ENCODE data around the gene IRF1.

IRF1 gene

GRCh38 chr5:132480893-132481595, 9.5 kb downstream of the IRF1 start:
- no peak for TF ChIP-seq CTCF (IDR thresholded peaks at IDR 0.05; ENCODE audit: control insufficient read depth, insufficient read depth, low read depth, low read length, missing control alignments)
- no peak for DNase-seq (ENCODE audit: low read depth)
- H3K4me3 ChIP-seq (ENCODE audit: control insufficient read depth, low read depth, low read length) = no peak overlapping the region

- DNase-seq (ENCODE audit: low read depth) = no peak
- H3K4me3 ChIP-seq (ENCODE audit: control insufficient read depth, low read depth, low read length) = no peak overlapping the region
- no peak for TF ChIP-seq CTCF (IDR thresholded peaks at IDR 0.05; ENCODE audit: control insufficient read depth, insufficient read depth, low read depth, low read length, missing control alignments)
Measured at GRCh38 chr5:132480546-132480892, 10.1 kb downstream of the IRF1 start.

DNA sequence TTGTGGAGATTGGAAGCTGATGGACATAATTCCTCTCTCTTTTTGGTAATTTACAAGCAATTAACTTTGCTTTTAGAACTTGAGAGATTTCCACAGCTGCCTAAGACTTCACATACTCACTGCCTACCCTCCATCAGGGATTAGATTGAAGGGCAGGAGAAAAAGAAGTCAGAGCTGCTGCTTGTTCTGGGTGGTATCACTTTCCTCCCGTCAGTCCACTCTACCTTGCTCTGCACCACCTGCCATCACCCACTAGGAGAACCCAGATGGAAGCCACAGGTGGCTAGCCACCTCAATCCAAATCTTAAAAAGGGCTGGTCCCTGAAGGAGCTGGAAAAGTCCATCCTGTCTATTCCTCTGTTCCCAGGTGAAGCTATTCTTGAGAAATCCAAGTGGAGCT, 10.5 kb downstream of the IRF1 start:
- DNase-seq (ENCODE audit: low read depth) = no peak
- no peak overlapping the region for H3K4me3 ChIP-seq (ENCODE audit: control insufficient read depth, low read depth, low read length)
- no peak for TF ChIP-seq CTCF (IDR thresholded peaks at IDR 0.05; ENCODE audit: control insufficient read depth, insufficient read depth, low read depth, low read length, missing control alignments)

DNA sequence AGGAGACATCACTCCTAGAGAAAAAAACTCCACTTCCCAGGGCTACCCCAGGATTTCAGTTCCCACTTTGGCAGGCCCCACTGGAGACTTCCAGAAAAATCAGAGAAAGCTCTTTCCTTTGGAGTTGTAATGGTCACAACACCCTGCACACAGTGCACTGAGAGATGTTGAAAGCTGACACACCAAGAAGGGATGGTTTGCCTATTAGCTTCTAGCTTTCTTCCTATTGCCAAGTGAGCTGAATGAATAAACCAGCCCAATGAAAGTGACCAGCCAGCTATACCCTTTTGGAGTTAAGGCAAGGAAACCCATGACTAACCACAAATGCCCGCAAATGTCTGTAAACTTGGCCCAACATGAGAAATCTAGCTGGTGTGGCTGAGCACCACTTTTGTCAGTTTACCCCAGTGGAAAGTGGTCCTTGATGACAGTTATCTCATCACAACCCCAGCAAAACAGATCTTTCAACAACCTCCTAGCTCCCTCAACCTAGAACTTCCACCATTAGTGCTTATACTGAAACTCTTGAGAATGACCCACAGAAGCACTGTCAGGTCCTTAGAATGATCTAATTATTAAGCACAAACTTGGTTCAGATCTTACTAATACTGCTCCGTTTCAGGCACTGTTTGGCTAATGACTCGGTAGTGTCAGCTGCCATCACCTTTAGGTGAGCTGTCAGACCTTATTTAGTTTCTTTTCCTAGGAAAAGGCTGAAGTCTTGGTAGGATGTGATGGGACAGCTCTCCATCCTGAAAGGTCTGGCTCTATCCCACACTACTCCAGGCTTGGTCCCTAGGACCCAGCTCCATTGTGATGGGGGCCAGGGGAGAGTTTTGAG, 11.2 kb downstream of the IRF1 start:
- no peak for DNase-seq (ENCODE audit: low read depth)
- no peak overlapping the region for H3K4me3 ChIP-seq (ENCODE audit: control insufficient read depth, low read depth, low read length)
- TF ChIP-seq CTCF (IDR thresholded peaks at IDR 0.05; ENCODE audit: control insufficient read depth, insufficient read depth, low read depth, low read length, missing control alignments) = no peak

DNA sequence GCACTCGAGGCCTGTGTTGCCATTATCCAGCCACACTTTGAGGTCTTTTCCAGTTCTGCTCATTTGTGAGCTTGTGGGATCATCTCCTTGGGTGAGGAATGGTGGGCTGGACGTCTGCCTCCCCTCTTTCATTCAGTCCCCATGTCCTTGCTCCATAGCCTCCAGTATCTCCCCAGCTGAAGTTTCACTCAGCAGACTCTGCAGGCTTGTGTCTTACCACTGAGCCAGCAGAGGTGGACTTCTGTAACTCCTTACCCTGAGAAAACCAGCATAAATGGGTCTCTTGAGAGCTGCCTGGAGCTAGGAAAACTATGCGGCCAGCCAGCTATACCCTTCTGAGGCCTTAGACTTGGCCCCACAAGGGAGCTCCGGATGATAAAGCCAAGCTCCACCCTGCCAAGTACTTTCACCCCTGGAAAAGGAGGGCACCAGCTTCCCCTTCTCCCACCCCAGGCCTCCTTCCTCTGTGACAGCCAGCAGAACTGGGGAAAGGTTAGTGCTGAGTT, 12.2 kb downstream of the IRF1 start:
- TF ChIP-seq CTCF (IDR thresholded peaks at IDR 0.05; ENCODE audit: control insufficient read depth, insufficient read depth, low read depth, low read length, missing control alignments) = no peak
- H3K4me3 ChIP-seq (ENCODE audit: control insufficient read depth, low read depth, low read length) = no peak overlapping the region
- no peak for DNase-seq (ENCODE audit: low read depth)

DNA sequence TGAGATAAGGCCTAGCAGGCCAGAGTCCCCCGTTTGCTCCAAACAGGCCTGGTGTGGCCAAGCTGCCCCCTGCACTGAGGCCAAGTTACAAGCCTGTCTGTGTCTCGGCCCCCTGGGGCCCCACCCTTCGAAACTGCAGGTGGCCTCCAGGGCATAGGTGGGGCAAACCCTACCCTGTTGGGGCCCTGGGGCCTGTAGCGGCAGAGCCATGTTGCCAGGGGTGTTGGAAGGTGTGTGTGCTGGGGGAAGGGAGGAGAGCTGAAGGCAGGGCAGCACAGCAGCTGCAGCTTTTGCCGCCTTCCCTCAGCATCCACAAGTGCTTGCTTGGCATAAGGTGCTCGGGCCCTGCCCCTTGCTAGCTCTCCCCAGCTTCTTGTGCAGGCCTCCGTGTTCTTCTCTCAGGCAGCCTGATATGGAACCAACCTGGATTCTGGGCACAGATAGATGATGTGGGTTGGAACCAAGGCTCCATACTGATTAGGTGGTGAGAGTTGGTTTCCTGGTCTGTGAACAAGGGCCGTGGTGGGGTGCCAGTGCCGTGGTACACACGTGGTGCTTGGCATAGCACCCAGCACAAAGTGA, 12.7 kb downstream of the IRF1 start:
- H3K4me3 ChIP-seq (ENCODE audit: control insufficient read depth, low read depth, low read length) = no peak overlapping the region
- DNase-seq (ENCODE audit: low read depth) = no peak
- TF ChIP-seq CTCF (IDR thresholded peaks at IDR 0.05; ENCODE audit: control insufficient read depth, insufficient read depth, low read depth, low read length, missing control alignments) = no peak
